MM.1S (cell line): ENCODE results near the gene TRIM42.

Experiments
- CTCF ChIP-seq: fragments of 300-600 bp; sonication (generic); IDR thresholded peaks from 2 replicates; pipeline ENCODE4 v1.5.1; 2016; ENCODE audit warnings: antibody characterized with exemption, low read length, mixed read lengths
- EZH2 ChIP-seq: fragments of 300-600 bp; sonication (generic); optimal IDR thresholded peaks from 2 replicates; pipeline ENCODE3; 2017; ENCODE audit warnings: low read depth, mild to moderate bottlenecking, antibody characterized with exemption, low read length, mixed read lengths
- EZH2phosphoT487 ChIP-seq: fragments of 300-600 bp; sonication (generic); IDR thresholded peaks from 2 replicates; pipeline ENCODE4 v1.6.1; 2018; ENCODE audit warnings: antibody characterized with exemption, low read length

- TF ChIP-seq CTCF (no peak), EZH2 (no peak), EZH2phosphoT487 (no peak)
Measured at GRCh38 chr3:140703496-140703895, 25.6 kb downstream of the TRIM42 start.
